Esophagus muscularis mucosa (tissue), 3 donors: ENCODE data around the gene RAB10.

Experiments used
- CTCF ChIP-seq, 3 experiments: fragments of 200-600 bp in 2 of 3; fragments of 450-650 bp in 1 of 3; sonication (generic) in 2 of 3; IDR thresholded peaks; one replicate each; pipeline ENCODE4 v1.5.1; 2017 to 2019; ENCODE audit warnings: antibody characterized with exemption in 3 of 3, mild to moderate bottlenecking in 2 of 3, moderate library complexity in 1 of 3
- POLR2A ChIP-seq: fragments of 450-650 bp; IDR thresholded peaks from one replicate; pipeline ENCODE4 v1.6.1; 2017; ENCODE audit warnings: antibody characterized with exemption, moderate library complexity, mild to moderate bottlenecking, low read depth
- POLR2AphosphoS5 ChIP-seq, 2 donors: sonication (generic); formaldehyde crosslinking; IDR thresholded peaks; one replicate each; pipeline ENCODE4 v1.6.1; 2017; ENCODE audit warnings: antibody characterized with exemption in 2 of 2

GRCh38 chr2:26150243-26150642 lies 116.4 kb downstream of the RAB10 start:
- TF ChIP-seq CTCF (IDR thresholded peaks at IDR 0.05) (no peak), POLR2AphosphoS5 (IDR thresholded peaks at IDR 0.05) (no peak), POLR2A (no peak)
